Astrocyte of the cerebellum (primary cell): Measurements from ENCODE around the gene SERTM2.
"Not testable (repeated sequence)": the region's sequence is repeated elsewhere in the genome, so short reads cannot be mapped to it uniquely, and the experiment has no call there.

Experiments
- DNase-seq: peaks from one replicate; pipeline ENCODE4 v3.0.0-alpha.2; 2011; ENCODE audit warnings: low read depth
- H3K4me3 ChIP-seq: 2 replicates; pipeline ENCODE4 v1.5.1; 2011; ENCODE audit warnings: mild to moderate bottlenecking, low read depth, low read length, moderate library complexity
- CTCF ChIP-seq: IDR thresholded peaks from 2 replicates; pipeline ENCODE4 v1.5.1; 2012; ENCODE audit warnings: low read length, low read depth, moderate library complexity, mild to moderate bottlenecking; ENCODE audit errors: missing control alignments
- in situ Hi-C: cut with HindIII; loops from 2 replicates; pipeline ENCODE4 v1.10.0; 2017; ENCODE audit warnings: low sequenced_read_pairs

The SERTM2 gene

GRCh38 chrX:111521169-111521568, 9.7 kb downstream of the SERTM2 start:
- DNase-seq: no peak
- TF ChIP-seq CTCF: no peak
- in situ Hi-C loops: no loop called here

GRCh38 chrX:111543212-111543741, 31.8 kb downstream of the SERTM2 start:
- no peak for TF ChIP-seq CTCF
- DNase-seq: no peak
- in situ Hi-C loops: no loop called here
- H3K4me3 ChIP-seq: no peak overlapping the region

More at GRCh38 chrX:111521169-111521568, 9.7 kb downstream of the SERTM2 start:
- no peak overlapping the region for H3K4me3 ChIP-seq

GRCh38 chrX:111549235-111549634, 37.8 kb downstream of the SERTM2 start:
- H3K4me3 ChIP-seq, in situ Hi-C loops, DNase-seq: not testable (repeated sequence)

GRCh38 chrX:111555406-111555958, 44.0 kb downstream of the SERTM2 start:
- H3K4me3 ChIP-seq: no peak overlapping the region
- in situ Hi-C loops: no loop called here
- no peak for DNase-seq
- no peak for TF ChIP-seq CTCF

- in situ Hi-C loops: no loop called here
- no peak for DNase-seq
- TF ChIP-seq CTCF: no peak
- H3K4me3 ChIP-seq: no peak overlapping the region
Measured at GRCh38 chrX:111560801-111561200, 49.4 kb downstream of the SERTM2 start.

- H3K4me3 ChIP-seq: no peak overlapping the region
- no peak for DNase-seq
- TF ChIP-seq CTCF: no peak
- in situ Hi-C loops: no loop called here
Measured at GRCh38 chrX:111561851-111562250, 50.4 kb downstream of the SERTM2 start.

GRCh38 chrX:111567542-111568255, 56.3 kb downstream of the SERTM2 start:
- DNase-seq: no peak
- in situ Hi-C loops: no loop called here
- H3K4me3 ChIP-seq: no peak overlapping the region
- no peak for TF ChIP-seq CTCF
